ENCODE measurements around the gene ITGA7.

The ITGA7 gene

DNA sequence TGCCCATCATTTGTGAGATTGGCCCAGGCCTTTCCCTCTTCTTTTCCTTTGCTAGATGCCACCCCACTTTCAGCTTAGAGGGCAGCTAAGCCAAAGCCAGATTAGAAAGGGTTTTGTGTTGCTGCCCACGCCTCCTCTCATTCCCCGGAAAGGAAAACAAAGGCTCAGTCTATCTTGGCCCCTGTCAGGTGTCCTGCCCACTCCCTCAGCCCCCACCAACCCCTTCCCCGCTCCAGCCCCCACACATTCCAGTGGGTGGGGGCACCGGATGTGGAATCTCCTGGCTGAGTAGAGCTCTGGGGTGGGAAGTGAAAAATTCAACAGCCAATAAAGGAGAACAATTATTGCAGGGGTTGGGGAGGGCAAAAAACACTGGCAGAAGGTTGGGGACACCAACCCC is 10.3 kb upstream of the ITGA7 start:
- no peak for DNase-seq (ENCODE audit: low read depth in 2 of 2)

DNA sequence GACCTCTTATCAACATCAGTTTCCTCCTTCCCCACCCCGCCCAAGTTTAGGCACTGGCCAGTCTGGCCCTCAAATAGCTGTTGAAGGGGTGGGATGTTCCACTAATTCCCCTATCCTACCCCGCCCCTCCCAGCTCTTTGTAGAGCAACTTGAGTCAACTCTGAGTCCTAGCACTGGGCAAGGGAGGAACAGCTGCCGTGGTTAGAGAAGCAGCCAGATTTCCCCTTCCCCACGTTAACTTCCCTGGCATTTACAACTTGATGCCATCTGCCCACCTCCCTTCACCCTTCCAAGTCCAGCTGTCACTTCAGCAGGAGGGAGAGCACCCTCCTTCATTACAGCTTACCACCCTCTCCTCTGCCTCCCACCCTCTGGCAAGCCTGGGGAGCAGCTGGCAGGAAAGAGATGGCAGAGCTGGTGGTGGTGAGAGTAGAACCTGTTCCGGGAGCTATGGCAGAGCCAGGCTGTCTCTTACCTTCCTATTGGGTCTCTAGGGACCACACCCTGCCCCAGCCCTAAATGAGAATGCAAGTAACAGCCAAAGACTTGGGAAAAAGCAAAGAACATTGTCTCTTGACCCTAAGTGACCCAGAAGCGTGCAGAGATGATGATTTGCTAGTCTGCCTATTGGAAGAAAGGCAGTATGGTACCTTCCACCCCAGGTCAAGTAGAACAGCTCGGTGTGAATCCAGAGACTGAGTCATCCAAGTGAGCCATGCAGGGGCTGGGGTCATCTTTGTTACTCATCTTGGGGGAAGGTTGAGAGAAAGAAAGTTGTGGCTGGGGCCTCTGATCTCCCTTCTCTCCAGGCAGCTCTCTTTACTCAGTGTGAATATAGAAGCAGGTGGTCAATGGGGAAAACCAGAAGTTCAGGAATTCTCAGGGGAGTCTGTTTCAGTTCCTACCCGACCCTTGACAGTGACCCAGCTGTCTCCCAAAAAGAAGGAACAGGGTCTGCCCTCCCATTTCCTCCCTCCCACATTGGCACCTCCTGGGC is 9.6 kb upstream of the ITGA7 start:
- no peak for DNase-seq (ENCODE audit: low read depth in 2 of 2)

- no peak for DNase-seq (ENCODE audit: low read depth in 2 of 2)
These were observed 8.9 kb upstream of the ITGA7 start for GRCh38 chr12:55716582-55716957.

DNA sequence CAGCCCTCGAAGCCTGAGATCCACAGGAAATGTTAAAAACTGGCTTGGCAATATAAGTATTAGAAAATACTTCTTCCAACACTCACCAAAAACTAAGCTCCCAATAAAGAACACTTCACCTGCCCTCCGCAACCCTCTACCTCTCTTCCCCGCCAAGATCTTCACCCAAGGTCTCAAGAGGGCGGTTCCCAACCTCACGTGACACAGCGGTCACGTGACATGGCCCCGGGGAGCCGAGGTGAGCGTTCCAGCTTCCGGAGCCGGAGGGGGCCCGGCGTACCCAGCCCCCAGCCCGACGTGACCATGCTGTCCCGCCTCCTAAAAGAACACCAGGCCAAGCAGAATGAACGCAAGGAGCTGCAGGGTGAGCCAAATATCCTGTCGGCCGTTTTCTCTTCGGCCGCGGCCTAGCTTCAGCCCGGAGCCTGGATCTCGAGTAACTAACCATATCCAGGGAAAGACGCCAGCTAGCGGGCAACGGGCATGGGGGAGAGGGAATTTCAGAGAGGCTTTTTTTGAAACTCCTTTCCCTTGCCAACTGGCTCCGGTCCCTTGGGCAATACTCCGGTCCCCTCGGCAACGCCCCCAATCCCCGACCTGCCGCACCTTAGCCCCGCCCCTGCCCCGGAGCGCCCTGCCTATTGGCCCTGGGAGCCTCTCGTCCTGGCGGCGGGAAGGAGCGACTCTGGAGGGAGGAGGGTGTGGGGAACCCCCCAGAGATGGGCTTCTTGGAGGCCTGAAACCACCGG is 8.3 kb upstream of the ITGA7 start, which contains the start of gene BLOC1S1:
TSS of gene BLOC1S1 (plus strand) at position 214 of the 749 bp plus-strand sequence. CDS start at position 220, 6 bp downstream.
- peak; percentile 81 to 82 for DNase-seq (ENCODE audit: low read depth in 2 of 2)

DNA sequence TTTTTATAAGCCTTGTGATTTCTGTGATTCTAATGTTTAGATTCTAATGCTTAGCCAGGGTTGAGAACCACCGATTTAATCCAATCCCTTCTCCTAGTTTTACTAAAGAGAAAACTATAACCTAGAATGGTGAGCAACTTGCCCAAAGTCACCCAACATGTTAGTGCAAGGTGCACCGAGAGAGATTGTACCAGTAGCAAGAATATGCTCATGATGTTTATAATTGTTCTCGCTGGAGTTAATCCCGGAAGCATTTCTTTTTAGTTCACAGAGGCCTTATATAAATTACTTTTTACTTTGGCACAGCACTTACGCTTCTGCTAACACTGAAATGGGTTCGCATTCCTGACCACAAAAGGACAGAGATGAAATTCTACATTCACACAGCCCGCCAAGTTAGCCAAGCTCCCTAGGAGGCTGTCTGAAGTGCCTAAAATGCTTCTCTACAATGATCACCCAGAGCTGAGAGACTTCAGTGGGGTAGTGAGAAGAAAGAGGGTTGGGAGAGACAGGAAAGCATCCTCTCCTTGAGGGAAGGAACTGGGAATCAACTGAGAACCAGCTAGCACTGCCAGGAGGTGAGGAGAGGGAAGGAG is 7.6 kb upstream of the ITGA7 start:
- no peak for DNase-seq (ENCODE audit: low read depth in 2 of 2)

DNA sequence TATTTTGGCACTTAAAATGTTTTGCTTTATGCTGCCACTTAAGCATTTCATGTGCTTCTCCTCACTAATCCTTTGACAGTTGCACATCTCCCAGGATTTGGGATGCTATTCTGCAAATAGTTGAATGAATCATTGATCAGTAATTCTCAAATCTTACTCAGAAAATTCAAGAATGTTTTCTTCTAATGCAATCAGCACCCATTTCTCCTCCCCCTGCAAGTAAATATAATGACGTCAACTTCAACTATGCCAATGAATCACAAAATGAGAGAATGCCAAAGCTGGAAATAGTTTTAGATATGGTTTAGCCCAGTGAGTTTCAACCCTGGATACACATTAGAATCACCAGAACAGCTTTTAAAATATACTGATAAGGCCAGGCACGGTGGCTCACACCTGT is 6.0 kb upstream of the ITGA7 start:
- no peak for DNase-seq (ENCODE audit: low read depth in 2 of 2)

DNA sequence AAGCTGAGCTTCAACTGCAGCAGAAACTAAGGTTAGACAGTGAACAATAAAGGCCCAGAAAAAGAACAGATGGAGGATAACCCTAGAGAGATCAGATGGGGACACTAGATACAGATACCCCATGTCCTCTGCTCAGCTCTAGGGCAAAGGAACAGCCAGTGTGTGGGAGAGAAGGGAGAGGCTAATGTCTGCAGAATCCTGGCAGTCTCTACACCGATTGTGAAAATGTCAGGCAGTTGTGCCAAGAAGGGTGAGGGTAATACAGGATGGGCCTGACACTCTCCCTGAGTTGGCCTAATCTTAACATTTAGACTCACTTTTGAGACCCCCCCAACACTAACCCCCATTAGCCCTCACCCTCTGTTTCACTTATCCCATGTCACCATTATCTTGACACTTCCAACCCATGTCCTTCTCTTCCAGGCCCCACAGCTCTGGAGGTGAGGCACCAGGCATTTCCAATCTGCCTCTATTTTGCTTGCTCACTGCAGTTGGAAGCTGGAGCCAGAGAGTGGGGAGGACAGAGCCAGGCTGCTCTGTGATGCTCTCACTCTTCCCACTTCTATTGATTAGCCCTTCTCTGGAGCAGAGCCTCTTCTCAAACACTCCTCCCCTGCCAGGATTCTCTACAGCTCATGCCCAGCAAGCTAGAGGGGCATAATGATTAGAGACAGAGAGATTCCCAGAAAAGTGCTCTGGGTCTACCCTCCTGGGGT is 5.2 kb upstream of the ITGA7 start:
- no peak for DNase-seq (ENCODE audit: low read depth in 2 of 2)

GRCh38 chr12:55711786-55712553 is 4.3 kb upstream of the ITGA7 start:
- DNase-seq (ENCODE audit: low read depth in 2 of 2): no peak

DNA sequence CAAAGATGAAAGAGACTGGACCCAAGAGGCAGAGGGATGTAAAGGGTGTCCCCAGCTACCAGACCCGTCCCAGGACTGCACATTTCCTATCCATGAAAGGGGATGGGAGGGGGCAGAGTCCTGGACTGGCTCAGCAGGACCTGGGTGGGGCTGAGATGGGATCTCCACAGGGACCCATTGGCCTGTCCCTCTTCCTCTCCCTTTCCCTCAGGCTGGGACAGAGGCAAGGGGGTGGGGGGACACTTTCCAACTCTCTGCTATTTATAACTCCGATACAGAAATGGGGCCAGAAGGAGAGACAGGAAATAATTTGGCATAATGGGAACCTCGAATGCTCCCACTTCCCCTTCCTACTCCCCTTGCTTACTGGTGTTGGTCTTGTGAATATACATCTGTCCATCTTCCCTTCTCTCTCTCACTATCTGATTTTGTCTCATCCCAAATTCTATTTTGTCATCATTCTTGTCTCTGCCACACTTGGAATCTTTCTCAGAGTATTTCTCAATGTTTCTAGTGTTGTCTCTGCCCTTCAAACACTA is 1.1 kb upstream of the ITGA7 start:
- DNase-seq (ENCODE audit: low read depth in 2 of 2): no peak

DNA sequence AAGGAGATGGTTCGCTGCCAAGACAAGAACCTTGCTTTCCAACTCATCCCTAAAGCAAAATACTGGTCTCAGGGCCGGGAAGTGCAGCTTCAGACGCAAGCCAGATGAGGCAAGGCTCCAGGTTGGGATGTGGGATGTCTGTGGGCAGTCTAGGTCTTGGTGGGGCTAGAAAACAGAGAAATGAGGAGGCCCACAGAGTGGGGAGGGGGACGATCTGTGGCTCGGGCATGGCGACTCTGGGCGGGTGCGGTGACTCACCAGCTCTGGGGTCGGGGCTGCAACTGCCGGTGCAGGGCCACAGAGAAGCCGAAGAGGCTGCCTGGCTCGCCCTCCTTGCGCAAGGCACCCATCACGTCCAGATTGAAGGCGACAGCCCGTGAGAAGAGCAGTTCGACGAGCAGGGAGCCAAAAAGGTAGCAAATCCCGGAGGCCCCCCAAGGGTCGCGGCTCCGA is 459 bp downstream of the ITGA7 start:
- no peak for DNase-seq (ENCODE audit: low read depth in 2 of 2)

- DNase-seq (ENCODE audit: low read depth in 2 of 2): no peak
These were observed 1.0 kb downstream of the ITGA7 start for GRCh38 chr12:55706568-55707218.

DNA sequence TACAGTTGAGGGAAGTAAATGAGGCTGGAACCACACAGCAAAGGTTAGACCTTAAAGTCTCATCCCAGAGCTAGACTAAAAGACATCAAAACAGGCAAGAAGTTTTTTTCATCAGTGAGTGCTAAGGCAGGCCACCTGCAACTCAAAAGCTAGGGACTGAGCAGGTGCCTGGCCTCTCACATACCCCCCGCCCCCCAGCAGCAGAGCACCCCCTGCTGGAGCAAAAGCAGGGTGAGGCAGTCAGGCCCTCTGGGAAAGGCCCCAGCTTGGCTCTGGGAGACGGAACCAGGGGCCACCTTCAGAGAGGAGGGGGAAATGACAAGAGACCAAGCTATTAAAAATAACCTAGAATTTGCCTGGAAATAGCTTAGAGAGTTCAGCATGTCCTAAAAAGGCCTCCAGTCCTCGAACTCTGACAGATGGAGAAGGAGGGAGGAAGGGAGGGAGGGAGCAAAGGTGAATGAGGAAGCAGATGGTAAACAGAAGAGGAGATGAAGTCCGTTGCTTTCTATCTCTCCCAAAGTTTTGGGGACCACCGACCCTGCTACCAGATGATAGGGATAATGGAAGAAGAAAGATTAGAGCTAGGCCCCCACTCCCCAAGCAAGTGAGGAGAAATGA is 1.8 kb downstream of the ITGA7 start:
- no peak for DNase-seq (ENCODE audit: low read depth in 2 of 2)

GRCh38 chr12:55704824-55705718 is 2.6 kb downstream of the ITGA7 start:
- DNase-seq (ENCODE audit: low read depth in 2 of 2): no peak

GRCh38 chr12:55703901-55704761 is 3.6 kb downstream of the ITGA7 start:
- DNase-seq (ENCODE audit: low read depth in 2 of 2): no peak

DNA sequence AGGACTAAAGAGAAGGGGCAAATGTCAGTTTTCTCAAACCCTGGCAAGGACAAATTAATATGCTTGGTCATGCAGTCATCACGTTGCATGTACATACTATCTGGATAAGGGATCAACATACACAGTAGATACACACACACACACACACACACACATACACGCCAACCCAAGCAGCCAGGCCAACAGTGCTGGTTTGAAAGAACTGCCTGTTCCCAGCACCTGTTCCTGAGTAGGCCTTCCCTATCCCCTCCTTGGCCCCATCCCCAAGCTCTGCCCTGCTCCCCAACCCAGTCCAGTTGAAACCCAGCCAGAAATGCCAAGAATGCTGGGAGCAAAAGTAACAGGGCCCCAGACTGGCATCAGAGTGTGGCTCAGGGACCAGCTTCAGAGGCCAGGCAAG is 4.4 kb downstream of the ITGA7 start:
- no peak for DNase-seq (ENCODE audit: low read depth in 2 of 2)

DNA sequence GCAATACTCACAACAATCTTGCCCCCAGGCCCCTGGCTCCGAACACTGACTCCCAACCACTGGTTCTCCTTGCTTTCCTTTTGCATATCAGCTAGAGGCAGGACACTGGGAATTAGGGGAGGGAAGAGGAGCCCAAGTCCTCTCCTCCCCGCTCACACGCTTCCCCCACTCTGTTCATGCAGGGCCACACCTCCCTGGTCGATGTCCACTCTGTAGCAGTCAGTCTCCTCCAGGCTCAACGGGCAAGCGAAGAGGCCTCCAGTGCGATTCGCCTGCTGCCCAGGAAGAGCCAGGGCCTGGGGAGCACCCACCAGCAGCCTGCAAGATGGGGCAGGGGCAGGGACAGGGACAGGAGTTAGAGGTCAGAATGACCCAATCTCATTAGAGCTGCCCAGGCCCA is 4.8 kb downstream of the ITGA7 start:
- DNase-seq (ENCODE audit: low read depth in 2 of 2): no peak

- DNase-seq (ENCODE audit: low read depth in 2 of 2): no peak
These were observed 7.3 kb downstream of the ITGA7 start for GRCh38 chr12:55700255-55701018.

Measured in activated CD8-positive, alpha-beta memory T cell treated with anti-CD3 and anti-CD28 coated beads for 4 hours (primary cell).